ENCODE data around the gene RNU1-3. TPM values are rescaled to one million over a fixed set of nuclear protein-coding genes. Genes with fewer than 3 reads are reported as not detected.
"Not testable (repeated sequence)": the region's sequence is repeated elsewhere in the genome, so short reads cannot be mapped to it uniquely, and the experiment has no call there.

Gene RNU1-3
- total and polyA plus RNA-seq, 2 of the 8 experiments (the other 6 are each of a cell fraction or from before 2014, with no cell fraction given): 145 to 1,303 TPM

GRCh38 chr1:16690971-16691682 is 24.4 kb upstream of the RNU1-3 start:
- not testable (repeated sequence) for H2BK15ac ChIP-seq (ENCODE audit: low read length); H3K79me1 ChIP-seq (ENCODE audit: low read depth, low read length); FAIRE-seq; H3K4me1 ChIP-seq (replicated peaks in 1 of 4; ENCODE audit: control insufficient read depth in 3 of 4, insufficient read depth in 4 of 4, low read length in 3 of 4); H3K56ac ChIP-seq (replicated peaks; ENCODE audit: insufficient read length, low read depth, low read length); H3K23me2 ChIP-seq (ENCODE audit: low read depth, low read length); H2BK5ac ChIP-seq (ENCODE audit: low read depth, low read length); H4K91ac ChIP-seq (replicated peaks; ENCODE audit: insufficient read length, low read length); H3K9ac ChIP-seq (replicated peaks in 1 of 4; ENCODE audit: extremely low read depth in 1 of 4, low read depth in 3 of 4, low read length in 3 of 4); DNase-seq (ENCODE audit: low read depth in 1 of 2, low spot score in 2 of 2); H2AFZ ChIP-seq (ENCODE audit: low read length); H3K4me2 ChIP-seq (ENCODE audit: insufficient read depth in 1 of 2, low read depth in 2 of 2, low read length in 2 of 2); H4K8ac ChIP-seq (ENCODE audit: extremely low read depth, insufficient read depth, low read length); H3K9me3 ChIP-seq (ENCODE audit: insufficient read depth in 2 of 2, low read depth in 1 of 2, low read length in 1 of 2); H3K18ac ChIP-seq (ENCODE audit: extremely low read depth, low read length); H3K79me2 ChIP-seq (ENCODE audit: control insufficient read depth in 1 of 2, insufficient read depth in 2 of 2, low read length in 2 of 2); H2AK5ac ChIP-seq (ENCODE audit: low read depth, low read length); H2BK20ac ChIP-seq (ENCODE audit: low read length); H2BK12ac ChIP-seq (ENCODE audit: low read depth, low read length); H3K4me3 ChIP-seq (ENCODE audit: extremely low read depth in 1 of 4, insufficient read depth in 2 of 4, low read depth in 3 of 4, low read length in 4 of 4); H3K36me3 ChIP-seq (ENCODE audit: control insufficient read depth in 2 of 4, insufficient read depth in 4 of 4, low read length in 3 of 4); H4K5ac ChIP-seq (ENCODE audit: insufficient read length, low read depth, low read length); H3K14ac ChIP-seq (ENCODE audit: insufficient read length); H4K20me1 ChIP-seq (replicated peaks in 1 of 2; ENCODE audit: control insufficient read depth in 1 of 2, insufficient read depth in 2 of 2, low read length in 2 of 2); H3K27me3 ChIP-seq (replicated peaks in 1 of 4; ENCODE audit: control insufficient read depth in 3 of 4, extremely low read depth in 1 of 4, insufficient read depth in 3 of 4, low read length in 3 of 4); H3K4ac ChIP-seq (replicated peaks; ENCODE audit: insufficient read length, low read depth, low read length); H3K23ac ChIP-seq (ENCODE audit: insufficient read length); H2BK120ac ChIP-seq (replicated peaks; ENCODE audit: low read depth, low read length); H3K27ac ChIP-seq (ENCODE audit: low read depth, low read length)
- ChIA-PET CTCF (ENCODE audit: partially characterized antibody) (interaction anchor here (0.8 to 27.1 kb wide), 6 partner anchors 10 to 88 kb away, joined by 3 to 723 read pairs (median 6); partner anchors contain the start of gene NBPF1), POLR2A (ENCODE audit: partially characterized antibody) (interaction anchor here (3.1 to 7.3 kb wide), 2 partner anchors 10 to 16 kb away, joined by 19 to 52 read pairs; no protein-coding TSS in a partner anchor)
- WGBS, 2 experiments (ENCODE audit: extremely low coverage in 1 of 2, insufficient coverage in 1 of 2, insufficient read length in 1 of 2, insufficient replicate concordance in 2 of 2, low coverage in 1 of 2, low lambda C conversion rate in 2 of 2, missing lambda C conversion rate in 1 of 2): 89% methylated on average over 6 of the region's 13 CpGs; no CpG with 5 or more reads in 1 of the 2 experiments

All from H1 (cell line).